Activated CD8-positive, alpha-beta memory T cell treated with anti-CD3 and anti-CD28 coated beads for 1 hour (primary cell): ENCODE measurements around the gene FSD2.
"Not testable (repeated sequence)": the region's sequence is repeated elsewhere in the genome, so short reads cannot be mapped to it uniquely, and the experiment has no call there.

Experiments used
- DNase-seq, 2 donors: peaks; one replicate each; pipeline ENCODE4 v3.0.0-alpha.2; 2020; ENCODE audit warnings: low read depth in 1 of 2; ENCODE audit errors: extremely low read depth in 1 of 2

FSD2 gene

GRCh38 chr15:82748315-82748714 is 57.6 kb downstream of the FSD2 start:
- DNase-seq, result no peak

- no peak for DNase-seq
These were observed 62.1 kb downstream of the FSD2 start for GRCh38 chr15:82743810-82744209.

GRCh38 chr15:82742134-82742533 is 63.7 kb downstream of the FSD2 start:
- DNase-seq, result no peak

GRCh38 chr15:82739086-82739485 is 66.8 kb downstream of the FSD2 start:
- DNase-seq, result no peak

GRCh38 chr15:82737975-82738374 is 67.9 kb downstream of the FSD2 start:
- no peak for DNase-seq

- no peak for DNase-seq
These were observed 74.3 kb downstream of the FSD2 start for GRCh38 chr15:82731527-82731926.

- no peak for DNase-seq
These were observed 75.8 kb downstream of the FSD2 start for GRCh38 chr15:82730022-82730530.

- DNase-seq, result no peak
These were observed 79.1 kb downstream of the FSD2 start for GRCh38 chr15:82726816-82727215.

GRCh38 chr15:82715003-82715402 is 90.9 kb downstream of the FSD2 start:
- no peak for DNase-seq

- DNase-seq, result no peak
These were observed 91.9 kb downstream of the FSD2 start for GRCh38 chr15:82714016-82714415.

- no peak for DNase-seq
These were observed 93.8 kb downstream of the FSD2 start for GRCh38 chr15:82712036-82712435.

GRCh38 chr15:82710926-82711490 is 94.9 kb downstream of the FSD2 start:
- DNase-seq, result no peak

- no peak for DNase-seq
These were observed 95.7 kb downstream of the FSD2 start for GRCh38 chr15:82710208-82710555.

- peak; percentile 18 to 49 for DNase-seq
These were observed 96.3 kb downstream of the FSD2 start, which contains the start of gene AP3B2 for GRCh38 chr15:82709421-82710207. Gene AP3B2, minus strand, starts transcription at chr15:82709875. Its CDS starts 169 bp downstream, at chr15:82709706.

GRCh38 chr15:82709081-82709420 is 96.8 kb downstream of the FSD2 start:
- DNase-seq, result no peak

GRCh38 chr15:82705856-82706255 is 100.0 kb downstream of the FSD2 start:
- DNase-seq, result not testable (repeated sequence)
